HepG2 (cell line): Measurements from ENCODE around the gene S100A4. TPM values are rescaled to one million over a fixed set of nuclear protein-coding genes. Genes with fewer than 3 reads are reported as not detected.

Source experiments
- ATAC-seq: fragments of 200-7000 bp; cut with Tn5 transposase; 3 replicates; pipeline ENCODE4 v1.9.1; 2020; ENCODE audit warnings: mild to moderate bottlenecking, moderate library complexity
- BruUV-seq: library from RNA; stranded (reverse); fragments of 400-500 nt; replicated peaks from 2 replicates; lab custom pipeline; 2021; lab: Mats Ljungman, UMichigan
- CTCF ChIA-PET: fragments of 300-600 bp; formaldehyde crosslinking; extraction: SDS; loops from one replicate; lab custom pipeline; 2021; ENCODE audit warnings: low total read pairs, inconsistent platforms, low intra/inter-chr PET ratio; lab: Yijun Ruan, JAX
- POLR2A ChIA-PET: fragments of 350-600 bp; sonication (Branson Sonifier 250); formaldehyde crosslinking; loops from one replicate; lab custom pipeline; 2020; ENCODE audit warnings: antibody characterized with exemption, inconsistent platforms; lab: Yijun Ruan, JAX
- DNase-seq: peaks from one replicate; pipeline ENCODE4 v3.0.0-alpha.2; 2015; ENCODE audit warnings: low spot score
- FAIRE-seq: peaks from 3 replicates; lab custom pipeline; 2011; peaks lifted over from hg19 to GRCh38; lab: Jason Lieb, UNC
- H2AFZ ChIP-seq: one replicate; pipeline ENCODE4 v1.6.1; 2011; ENCODE audit warnings: low read length, inconsistent platforms
- H3K27ac ChIP-seq: fragments of 300-600 bp; 3 replicates; pipeline ENCODE4 v1.8.0; 2011; ENCODE audit warnings: mixed run types, mild to moderate bottlenecking, mixed read lengths, low read length, inconsistent platforms; ENCODE audit not compliant: insufficient read depth; ENCODE audit errors: extremely low read length
- H3K27me3 ChIP-seq, 2 experiments: fragments of 200-600 bp in 1 of 2; 2 replicates in 1 of 2; 3 replicates in 1 of 2; pipeline versions ENCODE4 v1.6.0 to v1.8.0; 2011; ENCODE audit warnings: low read length in 2 of 2, mild to moderate bottlenecking in 2 of 2, moderate library complexity in 2 of 2, inconsistent platforms in 1 of 2; ENCODE audit not compliant: insufficient read depth in 2 of 2, control insufficient read depth in 1 of 2
- H3K36me3 ChIP-seq, 2 experiments: fragments of 200-600 bp in 1 of 2; replicated peaks in 1 of 2; 2 replicates in 1 of 2; 3 replicates in 1 of 2; pipeline versions ENCODE4 v1.5.1 to v1.8.0; 2011; ENCODE audit warnings: low read length in 2 of 2, inconsistent platforms in 1 of 2; ENCODE audit not compliant: insufficient read depth in 2 of 2, control insufficient read depth in 1 of 2
- H3K4me1 ChIP-seq: 2 replicates; pipeline ENCODE4 v1.5.1; 2012; ENCODE audit warnings: low read length, inconsistent platforms; ENCODE audit not compliant: insufficient read depth
- H3K4me2 ChIP-seq: 2 replicates; pipeline ENCODE4 v1.6.0; 2011; ENCODE audit warnings: low read depth, low read length, inconsistent platforms
- H3K4me3 ChIP-seq, 3 experiments: fragments of 200-600 bp in 1 of 3; sonication (generic), shearing (Covaris generic) in 1 of 3; replicated peaks in 1 of 3; 2 replicates each; pipeline ENCODE4 v1.5.1; 2011 to 2016; ENCODE audit warnings: low read length in 3 of 3, inconsistent platforms in 2 of 3, low read depth in 2 of 3, mild to moderate bottlenecking in 2 of 3, control low read depth in 1 of 3, mixed read lengths in 1 of 3; ENCODE audit not compliant: insufficient read depth in 1 of 3
- H3K79me2 ChIP-seq: one replicate; pipeline ENCODE4 v1.6.1; 2011; ENCODE audit warnings: low read length, inconsistent platforms; ENCODE audit not compliant: insufficient read depth
- H3K9ac ChIP-seq: 2 replicates; pipeline ENCODE4 v1.6.0; 2011; ENCODE audit warnings: mild to moderate bottlenecking, low read depth, low read length, inconsistent platforms; ENCODE audit not compliant: insufficient read depth
- H3K9me3 ChIP-seq: 2 replicates; pipeline ENCODE4 v1.5.1; 2012; ENCODE audit warnings: mild to moderate bottlenecking, low read length
- H4K20me1 ChIP-seq: 2 replicates; pipeline ENCODE4 v1.6.0; 2011; ENCODE audit warnings: inconsistent platforms, mild to moderate bottlenecking, low read length, moderate library complexity; ENCODE audit not compliant: insufficient read depth
- CEBPG ChIP-seq: IDR thresholded peaks from 2 replicates; pipeline ENCODE4 v1.6.1; 2016
- ETV5 ChIP-seq: IDR thresholded peaks from 2 replicates; pipeline ENCODE4 v1.6.1; 2018; ENCODE audit warnings: missing biosample characterization, missing genetic modification reagents, inconsistent platforms, borderline replicate concordance
- GATA4 ChIP-seq: sonication (generic); IDR thresholded peaks from 2 replicates; pipeline ENCODE4 v1.6.1; 2016; ENCODE audit warnings: antibody characterized with exemption, low read depth, borderline replicate concordance
- IRF2 ChIP-seq: IDR thresholded peaks from 2 replicates; pipeline ENCODE4 v1.6.1; 2018; ENCODE audit warnings: missing genetic modification reagents, missing compliant biosample characterization
- JUNB ChIP-seq: sonication (generic); formaldehyde crosslinking; IDR thresholded peaks from 2 replicates; pipeline ENCODE4 v1.8.0; 2022; ENCODE audit warnings: missing genetic modification reagents, mild to moderate bottlenecking, borderline replicate concordance
- KDM1A ChIP-seq: IDR thresholded peaks from 2 replicates; pipeline ENCODE4 v1.6.1; 2016; ENCODE audit warnings: missing compliant biosample characterization
- RFXAP ChIP-seq: sonication (generic); formaldehyde crosslinking; IDR thresholded peaks from 2 replicates; pipeline ENCODE4 v1.4.0; 2020; ENCODE audit warnings: missing genetic modification reagents, borderline replicate concordance
- SIN3B ChIP-seq: fragments of 150-350 bp; IDR thresholded peaks from 2 replicates; pipeline ENCODE4 v1.6.1; 2014; ENCODE audit warnings: low read length
- SNAI1 ChIP-seq: sonication (generic); formaldehyde crosslinking; IDR thresholded peaks from 2 replicates; pipeline ENCODE4 v1.5.0; 2020; ENCODE audit warnings: mild to moderate bottlenecking, missing genetic modification reagents, borderline replicate concordance
- SRSF9 ChIP-seq: fragments of 200-400 bp; formaldehyde crosslinking; IDR thresholded peaks from 2 replicates; pipeline ENCODE4 v1.6.1; 2018; ENCODE audit warnings: borderline replicate concordance, mild to moderate bottlenecking, low read depth, low read length; ENCODE audit not compliant: insufficient read depth, poor library complexity, severe bottlenecking
- TFAP4 ChIP-seq: sonication (generic); IDR thresholded peaks from 2 replicates; pipeline ENCODE4 v1.6.1; 2016; ENCODE audit warnings: low read depth, borderline replicate concordance
- ZBTB14 ChIP-seq: sonication (generic); formaldehyde crosslinking; IDR thresholded peaks from 2 replicates; pipeline ENCODE4 v1.4.0; 2020; ENCODE audit warnings: missing genetic modification reagents
- ZNF333 ChIP-seq: sonication (generic); formaldehyde crosslinking; IDR thresholded peaks from 2 replicates; pipeline ENCODE4 v1.4.0; 2020; ENCODE audit warnings: mild to moderate bottlenecking, missing genetic modification reagents, borderline replicate concordance
- ZNF629 ChIP-seq: sonication (generic); formaldehyde crosslinking; conservative IDR thresholded peaks from 2 replicates; pipeline ENCODE4 v1.5.0; 2020; ENCODE audit warnings: missing genetic modification reagents
- WGBS: methylation state at CpG from one replicate; pipeline ENCODE4 v1.1.6; 2017; ENCODE audit warnings: low lambda C conversion rate; 5-methylcytosine and 5-hydroxymethylcytosine counted together
- in situ Hi-C: cut with HindIII; loops from 2 replicates; pipeline ENCODE4 v1.10.0; 2017; ENCODE audit warnings: low pct_unique_long_range_greater_than_20kb; ENCODE audit not compliant: extremely low pct_ligation_motif_present
- intact Hi-C: fragments of 100-400 bp; cut with micrococcal nuclease; formaldehyde crosslinking; loops from one replicate; pipeline ENCODE4 v1.10.0; 2022; ENCODE audit not compliant: unreplicated experiment
- polyA plus RNA-seq, 8 experiments: library from polyadenylated mRNA; depleted of rRNA in 3 of 8; stranded (reverse) in 7 of 8; unstranded in 1 of 8; fragments of >200 nt; fragmentation: Illumina TruSeq in 4 of 8; extraction: Trizol in 4 of 8; gene quantifications; 2 replicates each; pipeline versions ENCODE4 v1.2.1 to v1.2.3, GENCODE V29; 2011 to 2016; ENCODE audit warnings: low read depth in 4 of 8, missing spikeins in 1 of 8, mixed read lengths in 1 of 8; ENCODE audit not compliant: insufficient read depth in 1 of 8
- total RNA-seq, 5 experiments: library from RNA; depleted of rRNA; stranded (reverse); fragments of >200 nt; fragmentation: Illumina TruSeq; extraction: Trizol; gene quantifications; 2 replicates each; pipeline ENCODE4 v1.2.3, GENCODE V29; 2016; ENCODE audit warnings: low read depth in 1 of 5
- TF ChIP-seq, protein P1 (sequence below): sonication (generic); formaldehyde crosslinking; IDR thresholded peaks from 2 replicates; pipeline ENCODE4 v1.5.0; 2020; ENCODE audit warnings: missing genetic modification reagents, mild to moderate bottlenecking, borderline replicate concordance
- TF ChIP-seq, protein P2 (sequence below): IDR thresholded peaks from 2 replicates; pipeline ENCODE4 v1.6.1; 2016; ENCODE audit warnings: missing compliant biosample characterization, missing genetic modification reagents, borderline replicate concordance

Gene S100A4
- total and polyA plus RNA-seq, 2 of the 13 experiments (the other 11 are each of a cell fraction or from before 2014, with no cell fraction given) = 12.9 to 20.2 TPM

GRCh38 chr1:153586347-153586746 is 40.7 kb upstream of the S100A4 start:
- WGBS = 17% methylated on average over 1 of the region's 1 CpG
- no TSS peak for BruUV-seq
- DNase-seq = no peak
- Histone ChIP-seq H3K4me1 (no peaks in the 10 kb centered on the region), H3K79me2 (no peaks in the 10 kb centered on the region), H3K9me3 (no peaks in the 10 kb centered on the region), H3K4me2 (no peak overlapping the region), H4K20me1 (no peaks in the 10 kb centered on the region), H3K36me3 (no peaks in the 10 kb centered on the region), H3K27ac (no peak overlapping the region)
- TF ChIP-seq ZBTB14 = no peak
- TF ChIP-seq, protein P1, sequence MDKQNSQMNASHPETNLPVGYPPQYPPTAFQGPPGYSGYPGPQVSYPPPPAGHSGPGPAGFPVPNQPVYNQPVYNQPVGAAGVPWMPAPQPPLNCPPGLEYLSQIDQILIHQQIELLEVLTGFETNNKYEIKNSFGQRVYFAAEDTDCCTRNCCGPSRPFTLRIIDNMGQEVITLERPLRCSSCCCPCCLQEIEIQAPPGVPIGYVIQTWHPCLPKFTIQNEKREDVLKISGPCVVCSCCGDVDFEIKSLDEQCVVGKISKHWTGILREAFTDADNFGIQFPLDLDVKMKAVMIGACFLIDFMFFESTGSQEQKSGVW = no peak
- TF ChIP-seq IRF2 (CRISPR knock-in tag) = no peak
- TF ChIP-seq, all 625 proteins: peak for 0
- ATAC-seq (no peak), FAIRE-seq (no peak)
- intact Hi-C loops (no loop called here), in situ Hi-C loops (no loop called here)
- Histone ChIP-seq H2AFZ (no peak overlapping the region), H3K27me3 (0 out of 5 replicates have a peak, but pooled peaks cover 1 to 3% of the 10 kb centered on the region in 2 experiments), H3K9ac (no peak overlapping the region), H3K4me3 (no peak overlapping the region)
- CTCF ChIA-PET = no interaction called here
- POLR2A ChIA-PET = no interaction called here

GRCh38 chr1:153585006-153585405 is 39.4 kb upstream of the S100A4 start:
- H3K9ac ChIP-seq = no peak overlapping the region
- in situ Hi-C loops = no loop called here
- intact Hi-C loops = no loop called here
- ChIA-PET CTCF (no interaction called here), POLR2A (no interaction called here)
- no peaks in the 10 kb centered on the region for H3K9me3 ChIP-seq
- 0 out of 5 replicates have a peak, but pooled peaks cover 1 to 3% of the 10 kb centered on the region in 2 experiments for H3K27me3 ChIP-seq
- no peak overlapping the region for H3K27ac ChIP-seq
- H4K20me1 ChIP-seq = no peaks in the 10 kb centered on the region
- no peak overlapping the region for H2AFZ ChIP-seq
- no peaks in the 10 kb centered on the region for H3K4me1 ChIP-seq
- BruUV-seq = no TSS peak
- no peak for FAIRE-seq
- no peak overlapping the region for H3K4me2 ChIP-seq
- no peaks in the 10 kb centered on the region for H3K36me3 ChIP-seq
- WGBS = 89% methylated on average over 1 of the region's 1 CpG
- no peaks in the 10 kb centered on the region for H3K79me2 ChIP-seq
- no peak for DNase-seq
- TF ChIP-seq SRSF9 (no peak), SIN3B (no peak), ETV5 (no peak), KDM1A (CRISPR knock-in tag) (no peak), RFXAP (CRISPR knock-in tag) (no peak), TFAP4 (no peak), ZNF629 (CRISPR knock-in tag) (no peak), GATA4 (no peak), ZNF333 (CRISPR knock-in tag) (no peak), SNAI1 (CRISPR knock-in tag) (no peak), JUNB (CRISPR knock-in tag) (no peak), CEBPG (no peak)
- TF ChIP-seq, protein P2, sequence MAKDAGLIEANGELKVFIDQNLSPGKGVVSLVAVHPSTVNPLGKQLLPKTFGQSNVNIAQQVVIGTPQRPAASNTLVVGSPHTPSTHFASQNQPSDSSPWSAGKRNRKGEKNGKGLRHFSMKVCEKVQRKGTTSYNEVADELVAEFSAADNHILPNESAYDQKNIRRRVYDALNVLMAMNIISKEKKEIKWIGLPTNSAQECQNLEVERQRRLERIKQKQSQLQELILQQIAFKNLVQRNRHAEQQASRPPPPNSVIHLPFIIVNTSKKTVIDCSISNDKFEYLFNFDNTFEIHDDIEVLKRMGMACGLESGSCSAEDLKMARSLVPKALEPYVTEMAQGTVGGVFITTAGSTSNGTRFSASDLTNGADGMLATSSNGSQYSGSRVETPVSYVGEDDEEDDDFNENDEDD (CRISPR knock-in tag) = no peak
- no peak for ATAC-seq
- no peak overlapping the region for H3K4me3 ChIP-seq
